DMS53 treated with DMSO at 0.1 percent for 48 hours (cell line): ENCODE measurements around the gene HSP90AB1.
A peak's percentile ranks its signal among the peaks of the same experiment; 100 is the strongest.

Source experiments
- DNase-seq: peaks from one replicate; lab custom pipeline; 2025; ENCODE audit not compliant: unreplicated experiment; lab: John Stamatoyannopoulos, UW

Gene HSP90AB1

DNA sequence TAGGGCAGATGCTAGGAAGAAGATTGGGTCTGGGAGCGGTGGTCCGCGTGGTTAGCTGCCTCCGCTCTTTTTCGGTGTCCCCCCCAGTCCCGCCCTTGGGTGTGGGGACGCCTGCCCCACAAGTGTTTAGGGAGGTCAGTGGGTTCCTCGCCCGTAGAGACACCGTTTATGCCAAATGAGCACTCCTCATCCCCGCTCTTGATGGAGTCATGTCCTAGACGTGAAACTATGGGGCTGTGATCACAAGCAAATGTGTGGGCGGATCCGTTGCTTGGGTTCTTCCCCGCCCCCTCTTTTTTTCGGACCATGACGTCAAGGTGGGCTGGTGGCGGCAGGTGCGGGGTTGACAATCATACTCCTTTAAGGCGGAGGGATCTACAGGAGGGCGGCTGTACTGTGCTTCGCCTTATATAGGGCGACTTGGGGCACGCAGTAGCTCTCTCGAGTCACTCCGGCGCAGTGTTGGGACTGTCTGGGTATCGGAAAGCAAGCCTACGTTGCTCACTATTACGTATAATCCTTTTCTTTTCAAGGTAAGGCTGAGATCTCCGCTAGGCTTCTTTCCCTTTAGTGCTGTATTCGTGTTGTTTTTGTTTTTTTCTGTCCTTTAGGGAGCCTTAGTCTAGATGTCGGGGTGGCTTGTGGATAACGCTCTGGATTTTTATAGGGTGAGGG, at the start of gene HSP90AB1:
HSP90AB1 (plus strand) TSS at position 439 of the 675 bp plus-strand sequence. CDS start 1,529 bp downstream, outside the sequence.
- DNase-seq = peak; percentile 94

DNA sequence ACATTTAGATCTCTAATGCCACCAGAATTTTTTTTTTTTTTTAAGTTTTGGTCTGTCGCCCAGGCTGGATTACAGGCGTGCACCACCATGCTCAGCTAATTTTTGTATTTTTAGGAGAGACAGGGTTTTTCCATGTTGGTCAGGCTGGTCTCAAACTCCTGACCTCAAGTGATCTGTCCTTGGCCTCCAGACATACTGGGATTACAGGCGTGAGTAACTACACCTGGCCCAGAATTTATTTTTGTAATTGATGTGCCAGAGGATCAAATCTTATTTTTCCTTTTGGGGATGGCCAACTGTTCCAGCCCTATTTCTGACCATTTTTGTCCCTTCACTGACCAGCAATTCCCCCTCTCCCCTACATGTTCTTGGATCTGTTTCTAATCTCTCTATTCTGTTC, 48.2 kb upstream of the HSP90AB1 start:
- no peak for DNase-seq

DNA sequence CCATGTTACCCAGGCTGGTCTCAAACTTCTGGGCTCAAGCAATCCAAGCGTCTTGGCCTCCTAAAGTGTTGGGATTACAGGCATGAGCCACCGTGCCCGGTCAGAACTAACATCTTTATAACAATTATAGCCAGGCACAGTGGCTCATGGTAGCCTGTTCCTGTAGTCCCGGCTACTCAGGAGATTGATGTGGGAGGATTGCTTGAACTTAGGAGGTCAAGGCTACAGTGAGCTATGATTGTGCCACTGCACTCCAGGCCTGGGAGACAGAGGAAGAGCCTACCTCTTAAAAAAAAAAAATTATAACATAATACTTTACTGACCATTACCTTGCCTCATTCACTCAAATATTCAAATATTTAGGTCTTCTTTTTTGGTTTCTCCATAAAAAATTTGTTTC, 47.0 kb upstream of the HSP90AB1 start:
- DNase-seq = no peak

DNA sequence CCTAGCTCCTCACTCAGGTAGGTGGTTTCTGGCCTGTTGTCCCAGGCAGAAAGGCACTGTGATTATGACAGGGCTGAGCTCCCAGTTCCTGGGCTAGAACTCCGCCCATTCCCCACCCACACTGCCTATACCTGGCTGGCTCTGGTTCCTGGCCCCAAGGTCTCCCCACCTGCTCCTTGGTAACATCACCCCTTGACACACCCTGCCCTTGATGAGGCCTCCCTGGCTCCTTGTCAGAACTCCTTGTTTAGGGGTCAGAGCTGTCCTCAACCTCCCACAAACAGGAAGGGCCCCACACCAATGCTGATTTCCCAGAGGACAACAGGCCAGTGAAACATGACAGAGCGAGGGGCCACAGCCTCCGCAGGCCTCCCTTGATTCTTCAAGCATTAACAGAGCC, 45.7 kb upstream of the HSP90AB1 start:
- no peak for DNase-seq

DNA sequence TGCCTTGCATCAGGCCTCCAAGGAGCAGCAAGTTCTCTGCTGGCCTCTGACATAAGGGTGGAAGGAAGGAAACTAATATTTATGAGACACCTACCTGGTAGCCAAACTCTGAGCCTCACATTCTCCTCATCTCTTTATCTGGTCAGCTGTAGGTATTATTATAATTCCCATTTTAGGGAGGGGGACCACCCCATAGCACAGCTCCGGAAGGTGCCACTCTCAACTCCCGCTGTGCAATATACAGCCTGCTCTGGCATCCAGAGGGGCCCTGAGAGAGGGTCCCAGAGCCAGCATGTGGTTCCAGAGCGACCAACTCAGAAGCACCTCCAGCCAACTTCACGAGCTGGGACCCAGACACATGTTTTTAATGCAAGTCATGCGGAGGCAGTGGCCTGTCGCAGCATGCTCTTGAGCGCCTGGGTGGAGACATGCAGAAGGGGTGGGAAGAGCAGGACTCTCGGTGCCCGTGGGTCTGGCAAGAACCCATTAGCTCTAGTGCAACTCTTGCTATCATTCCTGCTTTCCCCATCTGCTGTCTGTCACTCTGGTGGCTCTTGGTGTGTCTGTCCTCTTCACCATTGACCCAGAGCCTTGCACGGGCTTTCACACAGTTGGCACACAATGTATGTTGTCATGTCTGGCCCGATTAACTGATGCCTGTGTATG, 45.1 kb upstream of the HSP90AB1 start:
- no peak for DNase-seq

DNA sequence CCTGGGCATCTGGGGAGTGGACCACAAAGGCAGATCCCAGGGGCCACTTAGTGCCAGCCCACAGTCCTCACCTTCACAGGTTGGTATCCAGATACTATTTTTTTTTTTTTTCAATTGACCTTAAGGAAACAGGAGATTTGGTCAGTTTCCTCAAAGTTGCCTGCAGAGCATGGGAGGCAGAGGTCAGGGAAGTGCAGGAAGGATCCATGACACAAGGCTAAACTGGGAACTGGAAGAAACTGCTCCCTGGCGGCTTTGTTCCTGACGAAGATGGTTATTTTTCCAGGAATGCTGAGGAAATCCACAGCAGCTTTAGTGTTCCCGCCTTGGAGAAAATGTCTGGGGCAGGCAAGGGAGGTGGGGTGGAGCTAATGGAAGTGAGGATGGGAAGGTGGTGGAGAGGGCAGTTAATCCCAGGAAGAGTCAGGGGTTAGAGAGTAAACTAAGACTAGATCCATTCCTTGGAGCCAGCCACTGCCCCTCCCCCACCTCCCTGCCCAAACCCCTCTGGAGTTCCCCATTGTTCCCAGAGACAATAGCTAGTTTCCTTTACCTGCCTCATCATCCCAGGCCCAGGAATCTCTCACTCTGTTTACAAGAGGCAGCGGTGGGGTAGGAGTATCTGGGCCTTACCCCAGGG, 44.4 kb upstream of the HSP90AB1 start:
- DNase-seq = no peak

DNA sequence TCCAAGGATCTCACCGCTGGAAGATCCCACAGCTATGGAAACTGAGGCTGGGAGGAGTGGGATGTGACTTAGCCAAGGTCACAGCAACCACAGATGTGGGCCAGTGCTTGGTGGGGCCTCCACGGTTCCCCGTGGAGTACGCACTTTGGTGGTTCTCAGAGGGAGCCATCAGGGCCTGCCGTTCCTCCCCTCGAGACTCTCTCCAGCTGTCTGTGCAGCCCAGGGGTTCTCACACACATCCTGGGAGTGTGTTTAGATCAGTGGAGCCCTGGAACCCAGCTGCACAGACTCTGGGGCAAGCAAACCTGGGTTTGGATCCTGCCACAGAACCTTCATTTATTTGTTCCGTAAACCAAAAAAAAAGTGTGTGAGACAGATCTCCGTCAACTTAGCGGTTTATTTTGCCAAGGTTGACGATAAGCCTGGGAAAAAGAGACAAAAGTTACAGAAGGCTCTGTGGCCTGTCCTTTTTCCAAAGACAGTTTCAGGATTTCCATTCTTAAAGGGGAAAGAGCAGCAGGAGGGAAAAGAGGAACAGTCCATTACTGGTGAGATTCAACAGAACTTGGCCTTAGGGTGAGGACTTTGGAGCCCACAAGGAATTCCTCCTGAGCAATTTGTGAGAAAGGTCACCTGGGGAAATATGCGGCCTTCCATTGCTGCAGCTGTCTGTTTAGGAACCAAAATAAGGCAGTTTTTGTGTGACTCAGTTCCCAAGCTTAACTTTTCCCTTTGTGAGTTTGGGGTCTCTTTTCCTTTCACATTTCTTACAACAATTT, 43.7 kb upstream of the HSP90AB1 start:
- no peak for DNase-seq

DNA sequence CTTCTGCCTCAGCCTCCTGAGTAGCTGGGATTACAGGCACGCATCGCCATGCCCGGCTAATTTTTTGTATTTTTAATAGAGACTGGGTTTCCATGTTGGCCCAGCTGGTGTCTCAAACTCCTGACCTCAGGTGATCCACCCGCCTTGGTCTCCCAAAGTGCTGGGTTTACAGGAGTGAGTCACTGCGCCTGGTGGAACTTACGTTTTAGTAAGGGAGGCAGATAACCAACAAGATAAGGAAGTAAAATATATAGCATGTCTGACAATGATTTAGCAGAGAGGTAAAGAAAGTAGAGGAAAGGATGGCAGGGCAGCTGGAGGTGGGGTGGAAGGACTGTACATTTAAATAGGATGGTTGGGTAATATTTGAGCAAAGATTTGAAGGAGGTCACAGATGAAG, 42.9 kb upstream of the HSP90AB1 start:
- DNase-seq = no peak

DNA sequence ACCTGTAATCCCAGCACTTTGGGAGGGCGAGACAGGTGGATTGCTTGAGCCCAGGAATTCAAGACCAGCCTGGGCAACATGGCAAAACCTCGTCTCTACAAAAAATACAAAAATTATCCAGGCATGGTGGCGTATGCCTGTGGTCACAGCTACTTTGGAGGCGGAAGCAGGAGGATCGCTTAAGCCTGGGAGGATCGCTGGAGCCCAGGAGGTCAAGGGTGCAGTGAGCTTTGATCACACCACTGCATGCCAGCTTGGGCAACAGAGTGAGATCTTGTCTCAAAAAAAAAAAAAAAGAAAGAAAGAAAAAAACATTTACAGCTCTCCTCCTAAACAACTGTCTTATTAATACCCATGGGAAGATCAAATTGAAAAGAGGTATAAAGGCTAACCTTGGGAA, 38.9 kb upstream of the HSP90AB1 start:
- no peak for DNase-seq

DNA sequence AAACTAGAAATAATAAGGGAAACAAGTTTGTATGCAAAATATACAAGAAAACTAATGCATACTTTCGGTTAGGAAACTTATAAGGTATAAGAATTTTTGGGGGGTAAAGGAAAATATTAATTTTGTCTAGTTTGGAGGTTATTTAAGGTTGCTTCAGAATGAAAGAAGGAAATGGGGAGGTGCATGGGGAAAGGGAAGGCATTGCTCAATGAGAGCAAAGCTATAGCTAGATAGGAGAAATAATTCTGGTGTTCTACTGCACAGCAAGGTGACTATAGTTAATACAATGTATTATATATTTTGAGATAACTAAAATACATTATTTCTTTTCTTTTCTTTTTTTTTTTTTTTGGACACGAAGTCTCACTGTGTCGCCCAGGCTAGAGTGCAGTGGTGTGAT, 35.6 kb upstream of the HSP90AB1 start:
- no peak for DNase-seq

DNA sequence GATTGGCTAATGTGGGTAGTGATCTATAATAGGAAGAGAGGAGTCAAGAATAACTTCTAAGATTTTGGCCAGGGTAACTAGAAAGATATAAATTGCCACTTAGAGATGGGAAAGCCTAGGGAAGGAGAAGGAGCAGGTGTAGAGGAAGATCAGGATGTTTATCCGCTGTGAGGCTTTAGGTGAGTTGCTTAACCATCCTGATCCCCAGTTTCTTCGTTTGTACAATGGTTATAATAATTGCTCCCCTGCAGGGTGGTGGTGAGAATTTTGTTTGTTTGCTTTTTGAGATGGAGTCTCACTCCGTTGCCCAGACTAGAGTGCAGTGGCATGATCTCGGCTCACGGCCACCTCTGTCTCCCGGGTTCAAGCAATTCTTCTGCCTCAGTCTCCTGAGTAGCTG, 32.6 kb upstream of the HSP90AB1 start:
- DNase-seq = no peak

DNA sequence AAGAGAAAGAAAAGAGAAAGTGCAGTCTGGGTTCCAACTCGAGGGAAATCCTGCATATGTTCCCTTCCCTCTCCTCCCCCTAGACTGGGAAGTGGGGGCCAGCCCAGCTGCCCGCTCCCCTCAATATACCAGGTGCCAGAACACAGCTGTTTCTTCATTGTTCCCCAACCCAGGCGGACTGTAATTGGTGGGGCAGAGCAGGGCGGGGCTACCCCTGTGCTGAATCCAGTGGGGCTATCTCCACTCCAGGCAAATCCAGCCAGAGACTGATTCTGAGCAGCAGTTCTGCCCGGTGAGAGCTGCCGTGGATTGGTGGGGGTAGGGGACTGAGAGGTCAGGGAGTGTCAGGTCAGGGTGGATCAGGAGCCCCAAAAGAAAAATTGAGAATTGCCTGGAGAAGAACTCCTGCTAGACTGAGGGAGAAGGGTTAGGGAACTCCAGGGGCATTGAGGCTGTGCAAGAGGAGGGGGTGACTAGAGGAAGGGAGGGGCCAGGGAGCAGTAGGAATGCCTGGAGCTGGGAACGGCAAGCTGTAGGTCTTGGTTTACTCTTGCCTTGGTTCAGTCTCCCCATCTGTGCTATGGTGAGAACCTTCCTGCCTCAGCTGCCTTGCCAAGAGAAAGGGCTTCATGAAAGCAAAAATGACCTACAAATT, 30.1 kb upstream of the HSP90AB1 start, which contains the start of gene MYMX:
MYMX (plus strand) TSS at position 250 of the 655 bp plus-strand sequence. CDS start 546 bp downstream, outside the sequence.
- no peak for DNase-seq

DNA sequence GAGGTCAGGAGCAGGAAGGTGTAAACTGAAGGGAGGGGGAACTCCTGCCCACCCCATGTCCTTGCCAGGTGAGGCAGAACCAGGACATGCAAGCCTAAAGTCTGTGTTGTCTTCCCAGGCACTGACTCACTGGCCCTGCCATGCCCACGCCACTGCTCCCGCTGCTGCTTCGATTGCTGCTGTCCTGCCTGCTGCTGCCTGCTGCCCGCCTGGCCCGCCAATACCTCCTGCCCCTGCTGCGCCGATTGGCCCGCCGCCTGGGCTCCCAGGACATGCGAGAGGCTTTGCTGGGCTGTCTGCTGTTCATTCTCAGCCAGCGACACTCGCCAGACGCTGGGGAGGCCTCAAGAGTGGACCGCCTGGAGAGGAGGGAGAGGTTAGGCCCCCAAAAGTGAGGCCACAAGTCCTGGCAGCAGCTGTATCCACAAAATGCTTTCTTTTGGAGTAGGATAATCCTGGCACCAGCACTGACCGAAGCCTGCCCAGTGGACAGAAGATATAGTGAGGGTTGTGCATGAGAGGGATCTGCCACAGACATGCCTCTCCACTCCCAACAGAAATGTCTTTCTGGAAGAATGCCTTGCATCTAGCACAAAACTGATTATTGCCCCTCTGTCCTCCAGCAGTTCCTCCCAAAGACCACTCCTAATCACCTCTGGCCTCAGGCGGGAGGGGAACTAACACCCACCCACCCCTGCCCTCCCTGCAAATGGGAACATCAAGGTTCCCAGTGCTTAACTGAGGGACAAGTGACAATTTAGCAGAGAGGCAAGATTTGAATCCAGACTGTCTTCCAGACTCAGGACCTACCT, 29.4 kb upstream of the HSP90AB1 start:
- no peak for DNase-seq

DNA sequence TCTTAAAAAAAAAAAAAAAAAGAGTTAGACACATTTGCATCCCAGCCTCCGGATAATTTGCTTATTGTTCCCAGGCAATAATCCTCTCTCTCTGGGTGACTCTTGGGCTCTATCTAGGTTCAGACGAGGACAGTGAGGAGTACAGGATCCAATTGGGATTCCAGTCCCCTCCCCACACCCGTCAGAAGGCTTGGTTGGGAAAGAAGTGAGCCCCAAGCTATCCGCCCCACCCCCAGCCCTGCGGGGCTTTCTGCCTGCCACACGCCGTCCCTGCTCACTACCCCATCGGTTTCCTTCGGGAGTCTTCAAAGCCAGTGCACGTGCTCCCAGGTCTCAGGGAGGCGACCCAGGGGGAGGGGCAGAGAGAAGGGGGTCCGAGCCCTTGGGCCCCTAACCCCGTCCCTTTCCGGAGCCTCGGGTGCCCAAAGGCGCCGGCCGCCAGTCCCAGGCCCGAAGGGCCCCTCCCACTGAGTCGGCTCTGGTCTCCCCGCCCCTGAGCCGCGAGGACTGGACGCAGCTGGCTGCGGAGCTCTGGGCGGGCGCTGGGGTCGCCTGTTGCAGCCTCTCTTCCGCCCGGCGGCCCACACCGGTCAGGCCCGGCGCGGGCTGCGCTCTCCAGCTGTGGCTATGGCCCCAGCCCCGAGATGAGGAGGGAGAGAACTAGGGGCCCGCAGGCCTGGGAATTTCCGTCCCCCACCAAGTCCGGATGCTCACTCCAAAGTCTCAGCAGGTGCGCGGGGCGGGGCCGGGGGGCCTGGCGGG, 27.7 kb upstream of the HSP90AB1 start:
- peak; percentile 69 for DNase-seq

DNA sequence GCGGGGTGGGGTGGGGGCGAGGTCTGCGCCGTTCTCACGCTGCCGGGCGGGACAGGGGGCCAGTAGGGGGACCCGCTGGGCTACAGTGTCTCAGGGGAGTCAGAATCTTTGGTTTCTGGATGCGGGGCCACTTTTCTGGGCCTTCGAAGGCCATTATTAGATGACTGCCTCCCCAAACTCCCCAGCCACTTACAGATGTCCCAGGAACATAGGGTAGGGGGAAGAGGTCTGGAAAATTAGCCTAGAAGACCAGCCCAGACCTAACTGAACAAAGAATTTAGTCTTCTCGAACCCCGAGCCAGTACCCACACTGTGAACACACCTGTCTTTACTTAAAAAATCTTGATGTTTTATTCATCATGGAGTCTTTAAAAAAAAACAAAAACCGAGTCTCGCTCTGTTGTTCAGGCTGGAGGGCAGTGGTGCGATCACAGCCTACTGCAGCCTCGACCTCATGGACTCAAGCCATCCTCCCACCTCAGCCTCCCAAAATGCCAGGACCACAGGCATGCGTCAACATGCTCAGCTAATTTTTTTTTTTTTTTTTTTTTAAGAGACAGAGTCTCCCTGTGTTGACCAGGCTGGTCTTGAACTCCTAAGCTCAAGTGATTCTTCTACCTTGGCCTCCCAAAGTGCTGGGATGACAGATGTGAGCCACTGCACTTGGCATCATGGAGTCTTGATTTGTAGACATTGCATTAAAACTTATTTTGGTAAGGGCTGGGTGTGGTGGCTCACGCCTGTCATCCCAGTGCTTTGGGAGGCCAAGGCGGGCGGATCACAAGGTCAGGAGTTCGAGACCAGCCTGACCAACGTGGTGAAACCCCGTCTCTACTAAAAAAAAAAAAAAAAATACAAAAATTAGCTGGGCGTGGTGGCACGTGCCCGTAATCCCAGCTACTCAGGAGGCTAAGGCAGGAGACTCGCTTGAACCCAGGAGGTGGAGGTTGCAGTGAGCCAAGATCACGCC, 26.8 kb upstream of the HSP90AB1 start:
- DNase-seq = no peak

DNA sequence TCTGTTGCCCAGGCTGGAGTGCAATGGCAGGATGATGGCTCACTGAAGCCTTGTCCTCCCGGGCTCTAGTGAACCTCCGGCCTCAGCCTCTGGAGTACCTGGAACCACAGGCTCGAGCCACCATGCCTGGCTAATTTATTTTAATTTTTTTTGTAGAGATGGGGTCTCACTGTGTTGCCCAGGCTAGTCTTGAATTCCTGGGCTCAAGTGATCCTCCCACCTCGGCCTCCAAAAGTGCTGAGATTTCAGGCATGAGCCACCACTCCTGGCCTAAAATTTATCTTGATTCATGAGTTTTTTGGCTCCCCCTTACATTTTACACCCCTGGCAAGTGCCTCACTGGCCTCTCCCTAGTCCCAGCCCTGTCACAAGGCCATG, 26.0 kb upstream of the HSP90AB1 start:
- no peak for DNase-seq

DNA sequence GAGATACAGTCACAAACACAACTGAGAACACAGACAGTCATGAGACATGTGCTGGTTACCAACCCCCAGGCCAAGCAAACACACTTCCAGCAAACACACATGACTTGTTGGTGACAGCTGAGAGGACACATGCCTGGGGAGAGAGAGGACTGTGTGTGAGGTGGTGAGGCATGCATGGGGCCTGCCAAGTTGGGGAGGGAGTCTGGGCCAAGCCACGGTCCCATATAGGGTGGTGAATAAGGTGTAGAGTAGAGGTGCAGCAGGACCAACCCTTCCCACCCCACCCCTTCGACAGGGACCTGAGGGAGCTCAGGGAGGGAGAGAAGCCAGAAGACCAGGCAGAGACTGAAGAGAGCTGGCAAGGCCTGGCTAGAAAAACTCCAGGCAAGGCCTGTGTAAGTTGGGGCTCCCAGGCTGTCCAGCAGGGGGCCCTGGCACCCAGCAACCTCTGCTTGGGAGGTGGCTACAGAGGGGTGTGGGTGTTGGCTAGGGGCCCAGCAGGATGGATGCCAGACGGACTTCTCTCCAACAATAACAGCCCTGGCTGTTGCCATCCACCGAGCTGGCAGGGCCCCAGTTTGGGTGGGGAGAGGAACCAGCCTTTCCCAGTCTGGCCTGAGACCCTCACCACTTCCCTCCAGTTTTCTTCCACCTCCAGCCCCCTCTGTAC, 25.5 kb upstream of the HSP90AB1 start:
- DNase-seq = peak; percentile 29

DNA sequence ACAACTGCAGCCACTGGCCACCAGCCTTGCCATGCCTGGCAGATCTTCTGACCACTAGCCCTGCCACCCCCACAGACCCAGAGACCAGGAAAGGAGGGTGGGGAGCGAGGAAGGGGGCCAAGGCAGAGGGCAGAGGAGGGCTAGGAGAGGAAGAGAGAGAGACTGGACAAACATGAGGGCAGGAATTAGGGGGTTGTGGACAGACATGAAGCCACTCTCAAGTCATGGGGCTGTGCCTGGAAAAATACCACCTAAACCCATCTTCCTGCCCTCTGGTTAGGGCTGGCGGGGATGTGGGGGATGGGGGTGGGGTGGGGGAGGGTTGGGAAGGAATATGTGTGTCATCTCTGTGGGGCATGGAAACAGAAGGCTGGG, 25.0 kb upstream of the HSP90AB1 start:
- DNase-seq = no peak
